ENCODE data around the gene GJC1.

DNA sequence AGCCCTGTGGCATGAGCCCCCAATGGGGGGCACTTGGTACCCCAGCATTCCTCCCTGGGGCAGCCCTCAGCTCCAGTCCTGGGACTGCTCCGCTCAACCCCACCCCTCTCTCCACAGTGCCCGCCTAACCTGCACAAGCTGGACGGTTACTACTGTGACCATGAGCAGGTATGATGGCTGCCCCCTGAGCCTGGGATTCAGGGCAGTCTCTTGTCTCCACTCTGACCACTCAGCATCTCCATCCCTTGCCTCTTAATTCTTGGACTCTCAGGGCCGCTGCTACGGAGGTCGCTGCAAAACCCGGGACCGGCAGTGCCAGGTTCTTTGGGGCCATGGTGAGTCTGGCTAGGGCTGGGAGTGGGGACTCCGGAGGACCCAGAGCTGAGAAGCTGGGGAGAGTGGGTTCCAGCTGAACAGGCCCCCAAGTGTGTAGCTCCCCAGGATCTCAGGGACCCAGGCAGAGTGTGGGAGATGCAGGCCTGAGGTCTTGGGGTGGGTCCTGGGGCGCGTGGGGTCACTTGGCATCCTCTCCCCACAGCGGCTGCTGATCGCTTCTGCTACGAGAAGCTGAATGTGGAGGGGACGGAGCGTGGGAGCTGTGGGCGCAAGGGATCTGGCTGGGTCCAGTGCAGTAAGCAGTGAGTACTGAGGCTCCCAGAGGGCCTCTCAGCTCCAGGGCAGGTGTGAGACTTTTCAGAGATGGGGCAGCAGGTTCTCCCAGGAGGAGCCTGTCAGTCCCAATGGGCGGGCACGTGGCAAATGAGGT lies 53.3 kb downstream of the GJC1 start:
- no peak for TF ChIP-seq POLR2A (IDR thresholded peaks at IDR 0.05)
- no peak for TF ChIP-seq CTCF (IDR thresholded peaks at IDR 0.05)
